Measurements from ENCODE around the gene FBXO27.
"Not testable (repeated sequence)": the region's sequence is repeated elsewhere in the genome, so short reads cannot be mapped to it uniquely, and the experiment has no call there.

Gene FBXO27

DNA sequence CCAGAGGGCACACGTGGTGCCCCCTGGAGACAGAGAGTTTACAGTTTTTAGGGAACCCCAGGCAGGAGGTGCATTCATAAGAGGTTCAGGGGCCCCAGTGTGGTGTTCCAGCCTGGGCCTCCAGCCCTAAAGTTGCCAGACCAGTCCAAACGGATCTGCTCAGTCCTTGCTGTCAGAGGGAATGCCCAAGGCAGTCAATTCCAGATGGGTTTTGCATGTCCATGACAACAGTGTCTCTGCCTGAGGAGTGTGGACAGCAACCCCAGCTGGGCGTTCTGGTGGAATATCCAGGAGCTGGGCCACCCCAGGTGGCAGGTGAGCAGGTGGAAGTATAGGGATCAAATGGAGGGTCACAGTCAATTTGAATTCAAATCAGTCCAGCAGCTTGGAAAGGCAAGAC, 25.3 kb downstream of the FBXO27 start:
- TF ChIP-seq, protein P1, sequence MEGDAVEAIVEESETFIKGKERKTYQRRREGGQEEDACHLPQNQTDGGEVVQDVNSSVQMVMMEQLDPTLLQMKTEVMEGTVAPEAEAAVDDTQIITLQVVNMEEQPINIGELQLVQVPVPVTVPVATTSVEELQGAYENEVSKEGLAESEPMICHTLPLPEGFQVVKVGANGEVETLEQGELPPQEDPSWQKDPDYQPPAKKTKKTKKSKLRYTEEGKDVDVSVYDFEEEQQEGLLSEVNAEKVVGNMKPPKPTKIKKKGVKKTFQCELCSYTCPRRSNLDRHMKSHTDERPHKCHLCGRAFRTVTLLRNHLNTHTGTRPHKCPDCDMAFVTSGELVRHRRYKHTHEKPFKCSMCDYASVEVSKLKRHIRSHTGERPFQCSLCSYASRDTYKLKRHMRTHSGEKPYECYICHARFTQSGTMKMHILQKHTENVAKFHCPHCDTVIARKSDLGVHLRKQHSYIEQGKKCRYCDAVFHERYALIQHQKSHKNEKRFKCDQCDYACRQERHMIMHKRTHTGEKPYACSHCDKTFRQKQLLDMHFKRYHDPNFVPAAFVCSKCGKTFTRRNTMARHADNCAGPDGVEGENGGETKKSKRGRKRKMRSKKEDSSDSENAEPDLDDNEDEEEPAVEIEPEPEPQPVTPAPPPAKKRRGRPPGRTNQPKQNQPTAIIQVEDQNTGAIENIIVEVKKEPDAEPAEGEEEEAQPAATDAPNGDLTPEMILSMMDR (conservative IDR thresholded peaks at IDR 0.05; ENCODE audit: low read length): no peak
- DNase-seq (ENCODE audit: low read depth): no peak

DNA sequence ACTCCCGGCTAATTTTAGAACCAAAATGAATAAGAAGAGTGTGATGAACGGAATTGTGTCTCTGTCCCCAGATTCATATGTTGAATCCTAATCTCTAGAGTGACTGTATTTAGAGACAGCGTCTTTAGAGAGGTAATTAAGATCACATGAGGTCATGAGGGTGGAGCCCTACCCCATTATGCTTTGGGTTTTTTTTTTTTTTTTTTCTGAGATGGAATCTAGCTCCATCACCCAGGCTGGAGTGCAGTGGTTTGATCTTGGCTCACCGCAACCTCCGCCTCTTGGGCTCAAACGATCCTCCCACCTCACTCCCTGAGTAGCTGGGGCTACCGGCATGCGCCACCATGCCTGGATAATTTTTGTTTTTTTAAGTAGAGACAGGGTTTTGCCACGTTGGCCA, 27.9 kb downstream of the FBXO27 start:
- DNase-seq (ENCODE audit: low read depth): no peak
- H3K4me3 ChIP-seq (ENCODE audit: low read length): no peak overlapping the region
- TF ChIP-seq, protein P1 (conservative IDR thresholded peaks at IDR 0.05; ENCODE audit: low read length): no peak

More for the DNA sequence above, 25.3 kb downstream of the FBXO27 start:
- no peak overlapping the region for H3K4me3 ChIP-seq (ENCODE audit: low read length)

DNA sequence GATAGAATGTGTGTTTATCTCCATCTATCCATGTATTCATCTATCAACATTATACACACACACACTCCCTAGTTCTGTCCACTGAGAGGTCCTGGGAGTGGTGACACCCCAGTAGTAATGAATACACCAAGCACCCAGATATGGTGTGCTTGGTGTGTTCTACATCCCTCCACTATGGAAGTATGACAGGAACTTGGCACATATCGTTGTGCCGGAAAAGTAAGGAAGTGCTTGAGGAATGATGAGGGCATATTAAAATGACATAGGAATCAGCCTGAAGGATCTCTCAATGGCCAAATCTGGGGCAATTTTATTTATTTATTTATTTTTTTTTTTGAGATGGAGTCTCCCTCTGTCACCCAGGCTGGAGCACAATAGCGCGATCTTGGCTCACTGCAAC, 28.6 kb downstream of the FBXO27 start:
- H3K4me3 ChIP-seq (ENCODE audit: low read length): no peak overlapping the region
- TF ChIP-seq, protein P1 (conservative IDR thresholded peaks at IDR 0.05; ENCODE audit: low read length): no peak

DNA sequence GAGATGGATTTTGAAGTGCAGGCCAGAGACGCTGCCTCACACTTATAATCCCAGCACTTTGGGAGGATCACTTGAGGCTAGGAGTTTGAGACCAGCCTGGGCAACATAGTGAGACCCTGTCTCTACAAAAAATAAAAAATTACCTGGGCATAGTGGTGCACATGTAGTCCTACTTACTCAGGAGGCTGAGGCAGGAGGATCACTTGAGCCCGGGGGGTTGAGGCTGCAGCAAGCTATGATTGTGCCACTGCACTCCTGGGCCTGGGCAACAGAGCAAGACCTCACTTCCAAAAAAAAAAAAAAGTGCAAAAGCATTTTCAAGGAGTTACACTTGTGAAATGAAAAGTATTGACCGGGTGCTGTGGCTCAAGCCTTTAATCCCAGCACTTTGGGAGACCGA, 29.2 kb downstream of the FBXO27 start:
- DNase-seq (ENCODE audit: low read depth): no peak
- H3K4me3 ChIP-seq (ENCODE audit: low read length): no peak overlapping the region
- TF ChIP-seq, protein P1 (conservative IDR thresholded peaks at IDR 0.05; ENCODE audit: low read length): no peak

More for the DNA sequence above, 28.6 kb downstream of the FBXO27 start:
- DNase-seq (ENCODE audit: low read depth): no peak

DNA sequence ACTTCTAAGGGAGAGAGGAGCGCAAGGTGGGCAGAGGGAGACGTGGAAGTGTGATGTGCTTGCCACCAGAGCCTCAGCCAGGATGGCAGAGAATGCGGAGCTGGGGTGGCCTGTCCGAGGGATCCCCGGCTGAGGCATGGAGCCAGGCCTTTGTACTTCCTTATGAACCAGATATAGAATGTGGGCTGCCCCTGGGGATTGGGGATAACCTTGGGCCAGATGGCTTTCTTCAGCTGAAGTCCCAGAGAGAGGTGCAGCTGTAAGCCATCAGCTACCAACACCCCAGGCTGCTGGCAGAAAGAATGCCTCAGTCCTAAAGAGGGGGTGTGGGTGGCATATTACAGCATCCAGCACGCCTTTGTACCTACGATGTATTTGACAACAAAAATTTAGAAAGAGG, 31.3 kb downstream of the FBXO27 start:
- TF ChIP-seq, protein P1 (conservative IDR thresholded peaks at IDR 0.05; ENCODE audit: low read length): no peak
- H3K4me3 ChIP-seq (ENCODE audit: low read length): no peak overlapping the region
- DNase-seq (ENCODE audit: low read depth): no peak

DNA sequence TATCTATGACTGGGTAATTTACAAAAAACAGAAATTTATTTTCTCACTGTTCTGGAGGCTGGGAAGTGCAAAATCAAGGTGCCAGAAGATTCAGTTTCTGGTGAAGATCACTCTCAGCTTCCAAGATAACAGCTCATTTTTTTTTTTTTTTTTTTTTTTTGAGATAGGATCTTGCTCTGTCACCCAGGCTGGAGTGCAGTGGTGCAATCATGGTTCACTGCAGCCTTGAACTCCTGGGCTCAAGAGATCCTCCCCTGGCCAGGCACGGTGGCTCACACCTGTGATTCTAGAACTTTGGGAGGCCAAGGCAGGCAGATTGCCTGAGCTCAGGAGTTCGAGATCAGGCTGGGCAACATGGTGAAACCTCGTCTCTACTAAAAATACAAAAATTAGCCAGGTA, 34.8 kb downstream of the FBXO27 start:
- H3K4me3 ChIP-seq (ENCODE audit: low read length): not testable (repeated sequence)

DNA sequence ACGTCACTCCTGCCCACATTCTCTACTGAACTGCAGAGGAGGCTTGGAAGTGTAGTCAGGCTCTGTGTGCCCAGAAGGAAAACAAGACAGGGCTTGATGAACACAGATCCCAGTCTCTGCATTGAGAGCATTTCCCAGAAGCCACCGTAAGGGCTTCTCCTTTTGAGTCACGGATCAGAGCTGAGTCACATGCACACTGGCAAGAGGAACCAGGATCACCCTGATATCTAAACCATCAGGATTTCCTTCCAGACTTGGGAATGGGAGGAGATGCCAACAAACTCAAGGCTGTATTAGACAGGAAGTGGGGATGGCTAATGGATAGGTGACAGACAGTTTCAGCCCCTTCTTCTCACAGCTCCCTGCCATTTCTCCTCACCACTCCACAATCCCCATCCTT, 39.1 kb downstream of the FBXO27 start:
- TF ChIP-seq, protein P1 (conservative IDR thresholded peaks at IDR 0.05; ENCODE audit: low read length): no peak
- peak; percentile 55 for DNase-seq (ENCODE audit: low read depth)

More for the DNA sequence above, 34.8 kb downstream of the FBXO27 start:
- not testable (repeated sequence) for DNase-seq (ENCODE audit: low read depth)

More for the DNA sequence above, 39.1 kb downstream of the FBXO27 start:
- H3K4me3 ChIP-seq (ENCODE audit: low read length): no peak overlapping the region
